Measurements from ENCODE around the gene LBP.

Gene LBP

DNA sequence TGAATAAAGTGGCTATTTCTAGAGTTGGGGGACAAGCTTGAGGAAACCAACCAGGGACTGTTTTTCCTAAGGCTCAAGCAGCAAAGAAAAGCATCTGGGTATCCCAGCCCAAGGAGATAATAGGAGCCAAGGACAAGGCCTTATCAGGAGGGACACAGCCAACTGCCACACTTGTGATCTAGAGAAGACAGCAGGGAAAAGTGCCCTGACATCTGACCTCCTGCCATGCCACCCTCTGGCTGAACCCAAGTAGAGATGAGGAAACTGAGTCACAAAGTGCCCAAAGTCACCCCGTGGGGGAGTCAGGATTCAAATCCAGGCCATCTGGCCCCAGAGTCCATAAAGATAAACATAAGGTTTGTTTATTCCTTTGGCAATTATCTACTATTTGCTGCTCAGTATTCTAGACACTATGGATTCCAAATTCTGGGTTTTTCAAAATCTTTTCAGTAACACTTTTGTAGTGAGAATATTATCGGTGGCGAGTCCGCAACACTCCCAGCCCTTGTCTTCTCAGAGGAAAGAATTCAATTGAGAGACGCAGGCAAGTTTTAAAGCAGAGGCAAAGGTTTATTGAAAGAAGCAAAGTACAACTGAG lies 3.5 kb upstream of the LBP start:
- Histone ChIP-seq H3K9me3 (no peaks in the 10 kb centered on the region), H3K36me3 (peaks cover 24% of the 10 kb centered on the region), H3K4me1 (ENCODE audit: control insufficient read depth in 1 of 2, insufficient read depth in 1 of 2, low read depth in 1 of 2, low read length in 1 of 2) (no peaks in the 10 kb centered on the region), H3K27ac (no peak overlapping the region), H3K27me3 (no peaks in the 10 kb centered on the region), H3K4me3 (ENCODE audit: low read depth in 1 of 2, low read length in 1 of 2) (no peak overlapping the region)
- TF ChIP-seq CTCF (IDR thresholded peaks at IDR 0.05), result no peak

DNA sequence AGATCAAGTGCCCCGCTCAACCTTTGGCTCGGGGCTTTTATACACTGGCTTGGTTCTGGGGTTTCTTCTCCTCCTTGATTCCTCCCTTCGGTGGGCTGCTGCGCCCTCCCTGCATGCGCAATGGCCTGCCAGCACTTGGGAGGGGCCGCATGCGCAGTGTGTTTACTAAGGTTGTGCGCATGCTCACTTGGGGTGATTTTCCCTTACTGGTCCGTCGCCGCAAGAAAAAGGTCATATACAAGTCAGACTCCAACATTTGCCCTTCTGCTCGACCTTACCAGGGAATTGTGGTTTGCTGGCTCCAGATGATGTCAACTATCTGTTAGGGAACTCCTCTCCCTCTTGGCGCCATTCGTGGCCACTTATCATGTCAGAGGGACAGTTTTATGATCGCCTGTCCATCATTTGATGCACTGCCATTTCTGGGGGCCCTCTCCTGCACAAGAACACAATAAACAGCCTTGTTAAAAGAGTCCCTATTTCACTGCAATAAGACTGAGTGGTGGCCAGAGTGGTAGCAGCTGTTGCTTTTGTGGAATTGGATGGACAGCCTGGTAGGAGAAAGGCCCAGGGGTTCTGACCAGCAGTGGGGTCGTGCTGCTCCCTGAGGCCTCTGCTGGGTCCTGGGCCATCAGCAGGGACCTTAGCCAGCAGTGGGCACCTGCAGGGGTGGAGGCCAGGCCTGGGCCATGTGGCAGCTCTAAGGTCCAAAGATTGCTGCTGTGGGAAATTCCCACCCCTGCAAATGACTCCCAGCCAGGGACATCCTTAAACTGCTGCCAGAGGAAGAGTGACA lies 2.8 kb upstream of the LBP start:
- H3K27me3 ChIP-seq, result no peaks in the 10 kb centered on the region
- no peak overlapping the region for H3K27ac ChIP-seq
- H3K4me3 ChIP-seq (ENCODE audit: low read depth in 1 of 2, low read length in 1 of 2), result no peak overlapping the region
- no peak for TF ChIP-seq CTCF (IDR thresholded peaks at IDR 0.05)
- H3K36me3 ChIP-seq, result peaks cover 17% of the 10 kb centered on the region
- no peaks in the 10 kb centered on the region for H3K9me3 ChIP-seq
- no peaks in the 10 kb centered on the region for H3K4me1 ChIP-seq (ENCODE audit: control insufficient read depth in 1 of 2, insufficient read depth in 1 of 2, low read depth in 1 of 2, low read length in 1 of 2)

GRCh38 chr20:38344107-38344701 lies 2.1 kb upstream of the LBP start:
- Histone ChIP-seq H3K27ac (no peak overlapping the region), H3K36me3 (peaks cover 10% of the 10 kb centered on the region), H3K4me3 (ENCODE audit: low read depth in 1 of 2, low read length in 1 of 2) (no peak overlapping the region), H3K4me1 (ENCODE audit: control insufficient read depth in 1 of 2, insufficient read depth in 1 of 2, low read depth in 1 of 2, low read length in 1 of 2) (no peaks in the 10 kb centered on the region), H3K9me3 (no peaks in the 10 kb centered on the region), H3K27me3 (no peaks in the 10 kb centered on the region)
- TF ChIP-seq CTCF (IDR thresholded peaks at IDR 0.05), result no peak

DNA sequence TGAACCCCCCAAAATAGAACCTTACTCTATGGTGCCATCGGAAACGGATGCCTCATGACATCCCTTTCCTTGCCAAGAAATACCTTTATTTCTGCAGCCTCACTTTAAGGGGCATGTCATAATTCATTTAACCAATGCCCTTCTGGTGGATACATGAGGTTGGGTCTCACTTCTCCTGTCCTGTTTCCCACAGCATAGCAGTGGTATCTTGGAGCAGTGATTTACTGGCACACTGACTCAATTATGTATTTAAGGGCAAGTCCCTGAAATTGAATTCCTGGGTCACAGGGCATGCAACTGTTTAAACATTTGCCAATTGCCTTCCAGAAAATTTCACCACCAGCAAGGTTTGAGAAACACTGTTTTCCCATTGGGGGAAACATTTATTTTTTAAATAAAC lies 639 bp upstream of the LBP start:
- peaks cover 4% of the 10 kb centered on the region for H3K36me3 ChIP-seq

DNA sequence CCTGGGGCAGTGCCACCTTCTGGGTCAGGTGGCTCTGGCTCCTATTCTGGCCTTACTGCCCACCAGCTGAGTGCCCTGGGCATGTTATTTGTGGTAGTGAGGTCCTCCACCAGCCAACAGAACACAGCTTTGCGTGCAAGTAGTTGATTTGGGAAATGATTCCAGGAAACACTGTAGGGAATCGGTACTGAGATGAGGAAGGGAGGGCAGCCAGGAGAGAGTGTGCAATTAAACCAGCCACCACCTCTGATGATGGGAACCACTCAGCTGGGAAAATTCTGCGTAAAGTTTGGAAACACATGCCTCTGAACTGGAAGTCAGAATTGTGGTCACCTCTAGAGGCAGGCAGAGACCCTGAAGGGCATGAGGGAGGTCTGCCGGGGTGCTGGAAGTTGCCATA lies 459 bp downstream of the LBP start:
- Histone ChIP-seq H3K4me1 (ENCODE audit: control insufficient read depth in 1 of 2, insufficient read depth in 1 of 2, low read depth in 1 of 2, low read length in 1 of 2) (no peaks in the 10 kb centered on the region), H3K4me3 (ENCODE audit: low read depth in 1 of 2, low read length in 1 of 2) (no peak overlapping the region), H3K27me3 (no peaks in the 10 kb centered on the region), H3K36me3 (peaks cover 2% of the 10 kb centered on the region), H3K27ac (no peak overlapping the region), H3K9me3 (no peaks in the 10 kb centered on the region)
- no peak for TF ChIP-seq CTCF (IDR thresholded peaks at IDR 0.05)

More for the DNA sequence above, 639 bp upstream of the LBP start:
- H3K4me1 ChIP-seq (ENCODE audit: control insufficient read depth in 1 of 2, insufficient read depth in 1 of 2, low read depth in 1 of 2, low read length in 1 of 2), result no peaks in the 10 kb centered on the region
- no peaks in the 10 kb centered on the region for H3K9me3 ChIP-seq
- no peak for TF ChIP-seq CTCF (IDR thresholded peaks at IDR 0.05)
- H3K27ac ChIP-seq, result no peak overlapping the region
- H3K27me3 ChIP-seq, result no peaks in the 10 kb centered on the region
- no peak overlapping the region for H3K4me3 ChIP-seq (ENCODE audit: low read depth in 1 of 2, low read length in 1 of 2)
